ENCODE results near the gene CD247. TPM values are rescaled to one million over a fixed set of nuclear protein-coding genes. Genes with fewer than 3 reads are reported as not detected.

CD247 gene
- total and polyA plus RNA-seq, 2 of the 13 experiments (the other 11 are each of a cell fraction or from before 2014, with no cell fraction given) = 0.20 TPM; not detected in 1

DNA sequence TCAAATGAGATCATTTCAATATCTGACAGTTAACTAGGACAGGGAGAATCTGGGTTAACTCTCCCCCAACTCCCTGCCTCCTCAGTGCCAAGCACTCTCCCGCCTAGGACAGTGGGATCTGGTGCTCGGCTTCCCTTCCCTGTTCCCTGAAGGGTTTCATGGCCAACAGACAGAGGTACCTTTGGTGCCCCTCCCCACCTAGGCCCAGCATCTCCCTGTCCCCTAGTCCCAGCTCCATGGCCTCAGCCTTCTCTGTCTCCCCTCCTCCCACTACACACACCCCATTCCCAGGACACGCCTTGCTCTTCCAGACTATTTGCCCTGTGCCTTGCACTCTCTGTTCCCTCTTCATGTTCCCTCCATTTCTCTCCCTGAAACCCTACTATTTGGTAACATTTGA is 77.1 kb downstream of the CD247 start (continued):
- TF ChIP-seq PHF8 (CRISPR knock-in tag; IDR thresholded peaks at IDR 0.05) (no peak), ZNF234 (CRISPR knock-in tag; conservative IDR thresholded peaks at IDR 0.05) (no peak)

DNA sequence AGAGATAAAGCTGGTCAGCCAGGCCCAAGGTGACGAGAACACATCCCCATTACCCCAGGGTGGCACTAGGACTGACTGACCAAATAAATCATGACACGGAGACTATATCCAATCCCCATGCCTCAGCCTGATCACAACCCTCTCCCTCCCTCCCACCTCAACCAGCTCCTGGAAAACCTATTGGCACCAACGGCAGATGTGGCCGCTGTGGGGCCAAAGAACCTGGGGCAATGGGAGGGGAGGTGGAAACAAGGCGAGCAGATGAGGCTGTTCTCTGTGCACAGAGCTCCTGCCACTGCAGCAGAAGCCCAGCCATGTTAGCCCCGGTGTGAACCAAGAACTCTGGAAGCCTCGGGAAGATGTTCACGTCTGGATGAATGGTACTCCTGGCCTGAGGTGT is 77.6 kb downstream of the CD247 start:
- WGBS (ENCODE audit: low lambda C conversion rate) = 46% methylated on average over 8 of the region's 8 CpGs
- no TSS peak for BruUV-seq (replicated peaks)
- H3K9me3 ChIP-seq (ENCODE audit: low read length) = no peaks in the 10 kb centered on the region
- ATAC-seq (no peak), FAIRE-seq (no peak), DNase-seq (ENCODE audit: low spot score) (no peak)
- H4K20me1 ChIP-seq (ENCODE audit: insufficient read depth, low read length) = no peaks in the 10 kb centered on the region
- intact Hi-C loops (cut with micrococcal nuclease; ENCODE audit: unreplicated experiment) (no loop called here), in situ Hi-C loops (cut with HindIII; ENCODE audit: extremely low pct_ligation_motif_present, low pct_unique_long_range_greater_than_20kb) (loop anchor here (5.0 to 10.0 kb wide), 2 partner anchors 373 to 556 kb away; no protein-coding TSS in a partner anchor)
- peaks cover 20% of the 10 kb centered on the region for H3K4me1 ChIP-seq (ENCODE audit: insufficient read depth, low read length)
- H3K27ac ChIP-seq (ENCODE audit: extremely low read length, insufficient read depth, low read length) = no peak overlapping the region
- no peak overlapping the region for H3K4me3 ChIP-seq (replicated peaks in 1 of 3; ENCODE audit: insufficient read depth in 1 of 3, low read depth in 2 of 3, low read length in 3 of 3)
- no peak for TF ChIP-seq THYN1 (CRISPR knock-in tag; IDR thresholded peaks at IDR 0.05; ENCODE audit: borderline replicate concordance, low read depth)
- TF ChIP-seq MED13 (CRISPR knock-in tag; IDR thresholded peaks at IDR 0.05) = no peak
- TF ChIP-seq ZNF367 (CRISPR knock-in tag; IDR thresholded peaks at IDR 0.05; ENCODE audit: borderline replicate concordance) = no peak
- no peak for TF ChIP-seq PAF1 (CRISPR knock-in tag; IDR thresholded peaks at IDR 0.05)
- TF ChIP-seq NCOA5 (CRISPR knock-in tag; IDR thresholded peaks at IDR 0.05) = no peak
- TF ChIP-seq CAMTA2 (CRISPR knock-in tag; IDR thresholded peaks at IDR 0.05; ENCODE audit: borderline replicate concordance) = no peak
- TF ChIP-seq RBFOX2 (IDR thresholded peaks at IDR 0.05; ENCODE audit: low read depth, low read length) = no peak
- TF ChIP-seq, protein P1, sequence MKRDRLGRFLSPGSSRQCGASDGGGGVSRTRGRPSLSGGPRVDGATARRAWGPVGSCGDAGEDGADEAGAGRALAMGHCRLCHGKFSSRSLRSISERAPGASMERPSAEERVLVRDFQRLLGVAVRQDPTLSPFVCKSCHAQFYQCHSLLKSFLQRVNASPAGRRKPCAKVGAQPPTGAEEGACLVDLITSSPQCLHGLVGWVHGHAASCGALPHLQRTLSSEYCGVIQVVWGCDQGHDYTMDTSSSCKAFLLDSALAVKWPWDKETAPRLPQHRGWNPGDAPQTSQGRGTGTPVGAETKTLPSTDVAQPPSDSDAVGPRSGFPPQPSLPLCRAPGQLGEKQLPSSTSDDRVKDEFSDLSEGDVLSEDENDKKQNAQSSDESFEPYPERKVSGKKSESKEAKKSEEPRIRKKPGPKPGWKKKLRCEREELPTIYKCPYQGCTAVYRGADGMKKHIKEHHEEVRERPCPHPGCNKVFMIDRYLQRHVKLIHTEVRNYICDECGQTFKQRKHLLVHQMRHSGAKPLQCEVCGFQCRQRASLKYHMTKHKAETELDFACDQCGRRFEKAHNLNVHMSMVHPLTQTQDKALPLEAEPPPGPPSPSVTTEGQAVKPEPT (CRISPR knock-in tag; IDR thresholded peaks at IDR 0.05; ENCODE audit: low read depth) = no peak
- no peak for TF ChIP-seq SATB2 (CRISPR knock-in tag; IDR thresholded peaks at IDR 0.05)
- no peak for TF ChIP-seq GFI1 (CRISPR knock-in tag; IDR thresholded peaks at IDR 0.05; ENCODE audit: borderline replicate concordance)
- TF ChIP-seq ZNF230 (CRISPR knock-in tag; IDR thresholded peaks at IDR 0.05) = no peak
- TF ChIP-seq SIX1 (CRISPR knock-in tag; IDR thresholded peaks at IDR 0.05; ENCODE audit: borderline replicate concordance) = no peak
- TF ChIP-seq, protein P2, sequence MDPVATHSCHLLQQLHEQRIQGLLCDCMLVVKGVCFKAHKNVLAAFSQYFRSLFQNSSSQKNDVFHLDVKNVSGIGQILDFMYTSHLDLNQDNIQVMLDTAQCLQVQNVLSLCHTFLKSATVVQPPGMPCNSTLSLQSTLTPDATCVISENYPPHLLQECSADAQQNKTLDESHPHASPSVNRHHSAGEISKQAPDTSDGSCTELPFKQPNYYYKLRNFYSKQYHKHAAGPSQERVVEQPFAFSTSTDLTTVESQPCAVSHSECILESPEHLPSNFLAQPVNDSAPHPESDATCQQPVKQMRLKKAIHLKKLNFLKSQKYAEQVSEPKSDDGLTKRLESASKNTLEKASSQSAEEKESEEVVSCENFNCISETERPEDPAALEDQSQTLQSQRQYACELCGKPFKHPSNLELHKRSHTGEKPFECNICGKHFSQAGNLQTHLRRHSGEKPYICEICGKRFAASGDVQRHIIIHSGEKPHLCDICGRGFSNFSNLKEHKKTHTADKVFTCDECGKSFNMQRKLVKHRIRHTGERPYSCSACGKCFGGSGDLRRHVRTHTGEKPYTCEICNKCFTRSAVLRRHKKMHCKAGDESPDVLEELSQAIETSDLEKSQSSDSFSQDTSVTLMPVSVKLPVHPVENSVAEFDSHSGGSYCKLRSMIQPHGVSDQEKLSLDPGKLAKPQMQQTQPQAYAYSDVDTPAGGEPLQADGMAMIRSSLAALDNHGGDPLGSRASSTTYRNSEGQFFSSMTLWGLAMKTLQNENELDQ (CRISPR knock-in tag; IDR thresholded peaks at IDR 0.05; ENCODE audit: borderline replicate concordance) = no peak
- TF ChIP-seq ZFP90 (CRISPR knock-in tag; IDR thresholded peaks at IDR 0.05; ENCODE audit: borderline replicate concordance) = no peak
- TF ChIP-seq ZNF333 (CRISPR knock-in tag; IDR thresholded peaks at IDR 0.05; ENCODE audit: borderline replicate concordance) = no peak
- no peak for TF ChIP-seq SAFB2 (CRISPR knock-in tag; IDR thresholded peaks at IDR 0.05; ENCODE audit: borderline replicate concordance, low read depth)
- H3K79me2 ChIP-seq (ENCODE audit: insufficient read depth, low read length) = no peaks in the 10 kb centered on the region
- peaks cover 0 to 40% of the 10 kb centered on the region in 2 experiments; a peak in 3 of 5 replicates for H3K27me3 ChIP-seq (ENCODE audit: control insufficient read depth in 1 of 2, insufficient read depth in 2 of 2, low read length in 2 of 2)
- H2AFZ ChIP-seq (ENCODE audit: low read length) = no peak overlapping the region
- H3K9ac ChIP-seq (ENCODE audit: insufficient read depth, low read depth, low read length) = no peak overlapping the region
- ChIA-PET POLR2A (no interaction called here), CTCF (ENCODE audit: low intra/inter-chr PET ratio, low total read pairs) (interaction anchor here (2.2 kb wide), 1 partner anchor 39 kb away, joined by 11 read pairs; no protein-coding TSS in a partner anchor)
- no peak overlapping the region for H3K4me2 ChIP-seq (ENCODE audit: low read depth, low read length)
- no peaks in the 10 kb centered on the region for H3K36me3 ChIP-seq (replicated peaks in 1 of 2; ENCODE audit: control insufficient read depth in 1 of 2, insufficient read depth in 2 of 2, low read length in 2 of 2)
